Measurements from ENCODE around the gene TPRX2. TPM values are rescaled to one million over a fixed set of nuclear protein-coding genes. Genes with fewer than 3 reads are reported as not detected.
"Not testable (repeated sequence)": the region's sequence is repeated elsewhere in the genome, so short reads cannot be mapped to it uniquely, and the experiment has no call there.

TPRX2 gene, protein sequence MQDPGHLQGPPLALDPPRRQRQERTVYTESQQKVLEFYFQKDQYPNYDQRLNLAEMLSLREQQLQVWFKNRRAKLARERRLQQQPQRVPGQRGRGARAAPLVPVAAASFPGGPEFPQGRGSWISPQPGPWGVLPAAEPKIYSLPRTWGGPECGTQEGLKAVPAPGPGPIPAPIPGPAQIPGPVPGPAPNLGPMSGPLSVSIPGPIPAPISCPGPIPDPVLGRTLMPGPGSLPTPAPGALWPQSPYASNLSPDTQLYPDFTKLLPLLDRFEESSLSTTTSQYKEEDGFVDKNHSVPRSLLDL
- total RNA-seq, result not detected
- not detected for polyA plus RNA-seq

DNA sequence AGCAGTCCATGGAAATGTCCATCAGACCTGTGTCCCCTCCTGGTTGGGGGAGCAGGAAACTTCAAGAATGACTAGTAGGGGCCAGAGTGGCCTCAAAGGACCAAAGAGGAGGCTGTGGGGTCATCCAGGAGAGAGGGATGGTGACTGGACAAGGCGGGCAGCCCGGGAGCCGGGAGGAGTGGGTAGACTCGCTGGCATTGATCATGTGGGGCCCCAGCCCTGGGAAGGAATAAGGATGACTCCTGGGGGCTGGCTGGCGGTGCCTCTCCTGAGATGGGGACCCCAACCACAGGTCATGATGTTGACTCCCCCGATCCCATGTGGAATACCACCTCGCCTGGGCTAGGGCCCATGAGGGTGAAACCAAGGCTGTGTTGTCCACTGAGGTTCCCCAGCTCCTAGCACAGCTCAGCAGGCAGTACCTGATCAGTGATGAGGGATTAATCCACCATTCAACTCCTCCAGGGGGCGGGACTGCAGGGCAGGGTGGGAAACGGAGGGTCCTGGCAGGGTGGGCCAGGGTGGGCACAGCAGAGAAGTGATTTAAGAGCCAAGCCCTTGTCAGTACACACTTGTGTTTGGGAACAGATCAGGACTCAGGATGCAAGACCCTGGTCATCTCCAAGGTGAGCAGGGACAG, at the start of gene TPRX2:
TSS of gene TPRX2 (plus strand) at position 590 of the 640 bp plus-strand sequence. CDS start at position 602, 12 bp downstream.
- WGBS, result 90% methylated on average over 9 of the region's 9 CpGs
- not testable (repeated sequence) for H3K9ac ChIP-seq (ENCODE audit: low read depth in 1 of 2, low read length in 2 of 2); DNase-seq (ENCODE audit: low spot score); H3K27me3 ChIP-seq (ENCODE audit: control insufficient read depth in 4 of 4, insufficient read depth in 4 of 4, low read length in 3 of 4); H3K27ac ChIP-seq (ENCODE audit: low read depth in 1 of 2, low read length in 2 of 2); H3K4me3 ChIP-seq (ENCODE audit: low read depth in 1 of 3, low read length in 3 of 3); H3K9me3 ChIP-seq (ENCODE audit: control insufficient read depth in 4 of 4, low read length in 3 of 4); H3K36me3 ChIP-seq (ENCODE audit: control insufficient read depth in 4 of 4, insufficient read depth in 3 of 4, low read depth in 1 of 4, low read length in 3 of 4); H3K4me1 ChIP-seq (ENCODE audit: control insufficient read depth in 4 of 4, insufficient read depth in 4 of 4, low read length in 3 of 4)

- TF ChIP-seq RAD21 (IDR thresholded peaks at IDR 0.05), result peak in 1 of 2 donors; percentile 61
- TF ChIP-seq CTCF (IDR thresholded peaks at IDR 0.05; ENCODE audit: low read depth, low read length, missing input control), result peak; percentile 51
- TF ChIP-seq ATF3 (IDR thresholded peaks at IDR 0.05), result no peak
- TF ChIP-seq REST (IDR thresholded peaks at IDR 0.05), result no peak
- no peak for TF ChIP-seq FOXA2 (IDR thresholded peaks at IDR 0.05)
- Histone ChIP-seq H3K36me3 (ENCODE audit: control insufficient read depth in 4 of 4, insufficient read depth in 3 of 4, low read depth in 1 of 4, low read length in 3 of 4) (no peaks in the 10 kb centered on the region), H3K4me1 (ENCODE audit: control insufficient read depth in 4 of 4, insufficient read depth in 4 of 4, low read length in 3 of 4) (no peaks in the 10 kb centered on the region), H3K9me3 (ENCODE audit: control insufficient read depth in 4 of 4, low read length in 3 of 4) (no peaks in the 10 kb centered on the region), H3K4me3 (ENCODE audit: low read depth in 1 of 3, low read length in 3 of 3) (no peak overlapping the region), H3K27ac (ENCODE audit: low read depth in 1 of 2, low read length in 2 of 2) (no peak overlapping the region), H3K9ac (ENCODE audit: low read depth in 1 of 2, low read length in 2 of 2) (no peak overlapping the region), H3K27me3 (ENCODE audit: control insufficient read depth in 4 of 4, insufficient read depth in 4 of 4, low read length in 3 of 4) (no peaks in the 10 kb centered on the region)
- peak; percentile 87 for DNase-seq (ENCODE audit: low spot score)
- 36% methylated on average over 17 of the region's 17 CpGs for WGBS
These were observed 45.6 kb upstream of the TPRX2 start for GRCh38 chr19:47813304-47813994.

DNA sequence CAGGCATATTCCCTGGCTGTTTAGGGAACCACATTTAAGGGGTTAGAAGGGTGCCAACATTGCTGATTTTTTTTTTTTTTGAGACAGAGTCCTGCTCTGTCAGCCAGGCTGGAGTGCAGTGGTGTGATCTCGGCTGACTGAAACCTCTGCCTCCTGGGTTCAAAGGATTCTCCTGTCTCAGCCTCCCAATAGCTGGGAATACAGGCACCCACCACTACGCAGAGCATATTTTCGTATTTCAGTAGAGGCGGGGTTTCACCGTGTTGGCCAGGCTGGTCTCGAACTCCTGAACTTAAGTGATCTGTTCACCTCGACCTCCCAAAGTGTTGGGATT, 45.1 kb upstream of the TPRX2 start:
- no peak for DNase-seq (ENCODE audit: low spot score)
- Histone ChIP-seq H3K9me3 (ENCODE audit: control insufficient read depth in 4 of 4, low read length in 3 of 4) (no peaks in the 10 kb centered on the region), H3K9ac (ENCODE audit: low read depth in 1 of 2, low read length in 2 of 2) (no peak overlapping the region), H3K27me3 (ENCODE audit: control insufficient read depth in 4 of 4, insufficient read depth in 4 of 4, low read length in 3 of 4) (no peaks in the 10 kb centered on the region), H3K4me3 (ENCODE audit: low read depth in 1 of 3, low read length in 3 of 3) (no peak overlapping the region), H3K36me3 (ENCODE audit: control insufficient read depth in 4 of 4, insufficient read depth in 3 of 4, low read depth in 1 of 4, low read length in 3 of 4) (no peaks in the 10 kb centered on the region), H3K27ac (ENCODE audit: low read depth in 1 of 2, low read length in 2 of 2) (no peak overlapping the region), H3K4me1 (ENCODE audit: control insufficient read depth in 4 of 4, insufficient read depth in 4 of 4, low read length in 3 of 4) (no peaks in the 10 kb centered on the region)
- TF ChIP-seq REST (IDR thresholded peaks at IDR 0.05), result no peak
- no peak for TF ChIP-seq RXRA (IDR thresholded peaks at IDR 0.05)
- no peak for TF ChIP-seq TAF1 (conservative IDR thresholded peaks at IDR 0.05)
- TF ChIP-seq FOXA2 (IDR thresholded peaks at IDR 0.05), result no peak
- 55% methylated on average over 7 of the region's 7 CpGs for WGBS

- H3K9ac ChIP-seq (ENCODE audit: low read depth in 1 of 2, low read length in 2 of 2); H3K9me3 ChIP-seq (ENCODE audit: control insufficient read depth in 4 of 4, low read length in 3 of 4); H3K4me1 ChIP-seq (ENCODE audit: control insufficient read depth in 4 of 4, insufficient read depth in 4 of 4, low read length in 3 of 4); H3K36me3 ChIP-seq (ENCODE audit: control insufficient read depth in 4 of 4, insufficient read depth in 3 of 4, low read depth in 1 of 4, low read length in 3 of 4); H3K4me3 ChIP-seq (ENCODE audit: low read depth in 1 of 3, low read length in 3 of 3); H3K27me3 ChIP-seq (ENCODE audit: control insufficient read depth in 4 of 4, insufficient read depth in 4 of 4, low read length in 3 of 4); H3K27ac ChIP-seq (ENCODE audit: low read depth in 1 of 2, low read length in 2 of 2); DNase-seq (ENCODE audit: low spot score): not testable (repeated sequence)
- 93% methylated on average over 8 of the region's 8 CpGs for WGBS
These were observed 42.8 kb upstream of the TPRX2 start for GRCh38 chr19:47816270-47816669.
